WI38 (cell line): ENCODE data around the gene CFAP92.

Experiments
- H3K4me3 ChIP-seq: 2 replicates; pipeline ENCODE4 v1.5.1; 2011; ENCODE audit warnings: low read depth, mild to moderate bottlenecking, control low read depth, low read length
- TF ChIP-seq, protein P1 (sequence below): IDR thresholded peaks from 2 replicates; pipeline ENCODE4 v1.5.1; 2012; ENCODE audit warnings: low read depth, mild to moderate bottlenecking, control low read depth, low read length

Gene CFAP92

DNA sequence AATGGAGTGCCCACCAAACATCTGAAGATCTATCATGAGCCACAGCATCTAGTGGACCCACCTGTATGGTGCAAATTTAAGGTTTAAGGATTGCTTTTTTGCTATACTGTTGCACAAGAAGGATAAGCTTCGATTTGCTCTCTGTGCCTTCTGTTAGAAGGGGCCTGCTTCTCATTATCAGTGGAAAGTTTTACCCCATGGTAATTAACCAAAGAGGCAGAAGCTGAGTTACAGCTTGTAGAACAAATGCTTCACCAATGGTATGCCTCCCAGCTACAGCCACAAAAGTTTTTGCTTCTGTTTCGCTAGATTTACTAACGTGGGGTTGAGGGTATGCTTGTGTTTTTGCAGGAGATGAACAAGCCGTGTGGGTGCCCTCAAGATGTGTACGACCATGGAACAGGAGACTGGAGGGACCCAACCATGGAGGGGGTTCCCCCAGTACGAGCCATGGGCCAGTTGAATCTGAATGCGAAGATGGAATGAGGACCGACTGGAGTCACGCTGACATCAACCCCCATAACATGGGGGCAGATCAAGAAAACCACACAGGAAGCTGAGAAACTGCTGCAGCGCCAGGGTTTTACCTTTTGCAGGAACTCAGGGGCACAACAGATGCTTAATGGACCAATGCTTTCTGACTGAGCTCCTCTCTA is 70.9 kb downstream of the CFAP92 start:
- H3K4me3 ChIP-seq = no peak overlapping the region

DNA sequence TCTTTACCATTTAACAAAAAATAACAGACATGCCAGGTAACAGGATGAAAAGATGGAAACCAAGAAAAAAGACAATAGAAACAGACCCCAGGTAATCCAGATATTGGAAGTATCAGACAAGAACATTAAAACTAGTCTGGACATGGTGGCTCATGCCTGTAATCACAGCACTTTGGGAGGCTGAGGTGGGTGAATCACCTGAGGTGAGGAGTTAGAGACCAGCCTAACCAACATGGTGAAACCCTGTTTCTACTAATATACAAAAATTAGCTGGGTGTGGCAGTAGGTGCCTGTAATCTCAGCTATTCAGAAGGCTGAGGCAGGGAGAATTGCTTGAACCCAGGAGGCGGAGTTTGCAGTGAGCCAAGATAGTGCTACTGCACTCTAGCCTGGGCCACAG is 73.9 kb downstream of the CFAP92 start:
- TF ChIP-seq, protein P1, sequence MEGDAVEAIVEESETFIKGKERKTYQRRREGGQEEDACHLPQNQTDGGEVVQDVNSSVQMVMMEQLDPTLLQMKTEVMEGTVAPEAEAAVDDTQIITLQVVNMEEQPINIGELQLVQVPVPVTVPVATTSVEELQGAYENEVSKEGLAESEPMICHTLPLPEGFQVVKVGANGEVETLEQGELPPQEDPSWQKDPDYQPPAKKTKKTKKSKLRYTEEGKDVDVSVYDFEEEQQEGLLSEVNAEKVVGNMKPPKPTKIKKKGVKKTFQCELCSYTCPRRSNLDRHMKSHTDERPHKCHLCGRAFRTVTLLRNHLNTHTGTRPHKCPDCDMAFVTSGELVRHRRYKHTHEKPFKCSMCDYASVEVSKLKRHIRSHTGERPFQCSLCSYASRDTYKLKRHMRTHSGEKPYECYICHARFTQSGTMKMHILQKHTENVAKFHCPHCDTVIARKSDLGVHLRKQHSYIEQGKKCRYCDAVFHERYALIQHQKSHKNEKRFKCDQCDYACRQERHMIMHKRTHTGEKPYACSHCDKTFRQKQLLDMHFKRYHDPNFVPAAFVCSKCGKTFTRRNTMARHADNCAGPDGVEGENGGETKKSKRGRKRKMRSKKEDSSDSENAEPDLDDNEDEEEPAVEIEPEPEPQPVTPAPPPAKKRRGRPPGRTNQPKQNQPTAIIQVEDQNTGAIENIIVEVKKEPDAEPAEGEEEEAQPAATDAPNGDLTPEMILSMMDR = no peak
- no peak overlapping the region for H3K4me3 ChIP-seq

More for the DNA sequence above, 70.9 kb downstream of the CFAP92 start:
- TF ChIP-seq, protein P1 = no peak

DNA sequence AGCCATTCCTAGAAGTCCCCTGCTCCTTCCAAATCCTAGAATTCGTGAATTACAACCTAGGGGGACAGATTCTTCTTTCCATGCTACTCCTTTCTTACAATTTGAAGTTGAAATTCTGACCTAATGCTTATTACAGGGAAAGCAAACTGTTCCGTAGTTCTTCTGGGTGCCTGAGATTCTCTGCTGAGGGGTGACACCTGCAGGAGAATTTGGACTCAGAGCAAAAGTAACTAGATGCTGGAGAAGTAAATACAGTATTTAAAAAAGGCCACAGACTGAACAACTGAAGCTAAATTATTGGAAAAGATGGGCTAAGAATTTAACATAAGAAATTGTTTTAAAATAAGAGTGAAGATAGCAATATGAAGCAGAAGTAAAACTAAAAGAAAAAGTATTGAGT is 76.6 kb downstream of the CFAP92 start:
- TF ChIP-seq, protein P1 = no peak
- no peak overlapping the region for H3K4me3 ChIP-seq

DNA sequence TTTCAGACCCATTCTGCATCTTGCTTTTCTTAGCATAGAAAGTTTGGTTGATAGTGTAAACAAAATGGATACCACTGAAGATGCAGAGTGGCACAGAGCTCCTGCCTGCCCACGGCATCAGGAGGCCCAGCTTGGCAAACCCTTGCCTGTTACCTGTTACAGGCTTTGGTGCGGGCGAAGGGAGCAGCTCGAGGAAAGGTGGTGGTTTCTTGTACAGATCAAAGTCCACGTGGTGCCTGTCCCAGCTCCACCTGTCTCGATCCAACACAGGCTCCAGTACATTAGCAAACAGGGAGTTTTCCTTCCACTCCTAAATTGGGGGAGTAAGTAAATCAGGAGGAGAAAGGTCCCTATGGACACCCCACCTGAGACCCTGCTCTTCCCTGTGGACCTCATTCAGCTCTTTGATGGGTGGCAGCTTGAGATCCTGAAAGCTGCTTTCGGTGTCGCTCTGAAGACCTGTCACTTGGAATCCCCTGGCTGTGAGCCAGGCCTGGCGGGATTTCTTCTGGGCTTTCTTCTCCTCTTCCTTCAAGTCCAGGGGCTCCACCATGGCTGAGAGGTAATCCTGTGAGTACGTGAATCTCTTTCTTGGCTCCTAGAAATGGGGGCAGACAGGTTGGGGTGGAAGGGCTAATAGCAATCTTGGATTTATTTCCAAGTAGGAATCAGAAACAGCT is 78.8 kb downstream of the CFAP92 start:
- TF ChIP-seq, protein P1 = no peak
- no peak overlapping the region for H3K4me3 ChIP-seq

DNA sequence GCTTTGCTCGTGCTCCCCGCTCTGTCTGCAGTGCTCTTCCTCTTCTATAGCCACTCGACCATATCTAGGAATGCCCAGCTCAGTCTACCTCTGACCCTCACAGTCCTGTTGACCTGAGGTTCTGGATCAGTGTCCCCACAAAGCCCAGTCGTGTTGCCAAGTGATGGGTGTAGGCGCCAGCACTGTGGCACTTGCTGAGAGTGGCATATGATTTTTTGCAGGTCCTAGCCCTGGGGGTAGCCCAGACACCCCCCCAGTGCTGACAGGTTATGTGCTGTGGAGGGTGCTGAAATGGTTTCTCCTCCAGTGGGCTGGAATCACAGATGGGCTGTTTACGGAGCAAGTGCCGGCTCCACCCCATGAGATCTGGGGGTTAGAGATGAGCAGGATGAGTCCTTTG is 82.0 kb downstream of the CFAP92 start:
- TF ChIP-seq, protein P1 = no peak
- H3K4me3 ChIP-seq = no peak overlapping the region

DNA sequence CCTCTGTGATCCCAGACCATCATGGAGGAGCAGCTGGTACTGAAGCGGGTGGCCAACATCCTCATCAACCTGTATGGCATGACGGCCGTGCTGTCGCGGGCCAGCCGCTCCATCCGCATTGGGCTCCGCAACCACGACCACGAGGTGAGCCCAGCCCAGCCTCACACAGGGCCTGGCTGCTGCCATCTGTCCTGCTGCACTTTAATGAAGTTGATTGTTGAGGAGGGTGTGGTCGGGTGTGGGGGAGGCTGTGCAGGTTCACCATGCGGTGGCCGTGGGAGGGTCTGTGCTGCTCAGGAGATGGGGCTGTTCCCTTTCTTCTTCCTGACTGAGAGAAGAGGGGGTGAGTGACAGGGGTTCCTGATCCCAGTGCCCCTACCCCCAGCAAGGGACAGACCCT is 83.9 kb downstream of the CFAP92 start:
- no peak overlapping the region for H3K4me3 ChIP-seq
- TF ChIP-seq, protein P1 = no peak

DNA sequence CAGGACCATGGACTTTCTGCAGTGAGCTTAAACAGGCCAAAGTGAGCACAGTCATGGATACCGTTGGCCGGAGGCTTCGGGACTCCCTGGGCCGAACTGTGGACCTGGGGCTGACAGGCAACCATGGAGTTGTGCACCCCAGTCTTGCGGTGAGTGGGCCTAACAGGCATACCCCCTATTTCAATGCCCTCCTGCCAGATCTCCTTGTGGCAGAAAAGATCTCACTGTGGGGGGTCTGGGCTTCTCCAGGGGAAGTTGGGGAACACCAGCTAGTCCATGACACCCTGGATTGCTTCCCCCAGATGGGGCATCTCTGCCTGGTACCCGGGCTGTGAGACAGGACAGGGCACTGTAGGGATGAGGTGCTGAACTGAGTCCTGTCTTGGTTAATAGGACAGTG is 84.9 kb downstream of the CFAP92 start:
- H3K4me3 ChIP-seq = no peak overlapping the region
- TF ChIP-seq, protein P1 = no peak
